Neural cell (in vitro differentiated cells): Measurements from ENCODE around the gene SP110. TPM values are rescaled to one million over a fixed set of nuclear protein-coding genes. Genes with fewer than 3 reads are reported as not detected.
"Not testable (repeated sequence)": the region's sequence is repeated elsewhere in the genome, so short reads cannot be mapped to it uniquely, and the experiment has no call there.

Experiments used
- H2AFZ ChIP-seq: fragments of 200-600, 300-800 bp; sonication (generic), shearing (Covaris generic); 2 replicates; pipeline ENCODE4 v1.6.0; 2014; ENCODE audit warnings: low read depth, mild to moderate bottlenecking, antibody characterized with exemption, low read length, moderate library complexity
- H3F3A ChIP-seq: fragments of 200-600 bp; shearing (Covaris generic); 2 replicates; pipeline ENCODE4 v1.6.1; 2016; ENCODE audit warnings: mild to moderate bottlenecking, moderate library complexity, mixed read lengths, antibody characterized with exemption, low read length; ENCODE audit not compliant: insufficient read depth, poor library complexity, severe bottlenecking
- H3K27ac ChIP-seq: fragments of 200-600, 300-800 bp; sonication (generic), shearing (Covaris generic); 2 replicates; pipeline ENCODE4 v1.5.1; 2014; ENCODE audit warnings: mild to moderate bottlenecking, low read length, moderate library complexity
- H3K27me3 ChIP-seq: fragments of 300-800, 200-600 bp; sonication (generic), shearing (Covaris generic); 2 replicates; pipeline ENCODE4 v1.6.0; 2014; ENCODE audit warnings: mild to moderate bottlenecking, low read depth, low read length, moderate library complexity; ENCODE audit not compliant: insufficient read depth
- H3K36me3 ChIP-seq: fragments of 300-800, 200-600 bp; sonication (generic), shearing (Covaris generic); 2 replicates; pipeline ENCODE4 v1.5.1; 2014; ENCODE audit warnings: mild to moderate bottlenecking, antibody characterized with exemption, low read length, moderate library complexity; ENCODE audit not compliant: insufficient read depth
- H3K4me2 ChIP-seq: fragments of 300-800, 200-600 bp; sonication (generic), shearing (Covaris generic); 2 replicates; pipeline ENCODE4 v1.6.0; 2014; ENCODE audit warnings: mild to moderate bottlenecking, low read length
- H3K4me3 ChIP-seq: fragments of 300-800, 200-600 bp; sonication (generic), shearing (Covaris generic); 2 replicates; pipeline ENCODE4 v1.5.1; 2014; ENCODE audit warnings: mild to moderate bottlenecking, low read length, moderate library complexity
- H3K79me2 ChIP-seq: fragments of 200-600 bp; shearing (Covaris generic); replicated peaks from 2 replicates; pipeline ENCODE4 v1.6.0; 2014; ENCODE audit warnings: mild to moderate bottlenecking, low read length, moderate library complexity; ENCODE audit not compliant: insufficient read depth
- H3K9ac ChIP-seq: fragments of 300-800, 200-600 bp; sonication (generic), shearing (Covaris generic); 2 replicates; pipeline ENCODE4 v1.6.1; 2016; ENCODE audit warnings: mild to moderate bottlenecking, low read length, mixed read lengths
- H3K9me2 ChIP-seq: fragments of 200-600 bp; shearing (Covaris generic); 2 replicates; pipeline ENCODE4 v1.6.1; 2016; ENCODE audit warnings: mild to moderate bottlenecking, low read length, mixed read lengths; ENCODE audit not compliant: insufficient read depth
- H3K9me3 ChIP-seq: fragments of 200-600, 300-800 bp; sonication (generic), shearing (Covaris generic); 2 replicates; pipeline ENCODE4 v1.6.1; 2016; ENCODE audit warnings: mild to moderate bottlenecking, mixed run types, low read length, moderate library complexity, mixed read lengths
- H4K20me1 ChIP-seq: fragments of 200-600 bp; shearing (Covaris generic); 2 replicates; pipeline ENCODE4 v1.6.1; 2016; ENCODE audit warnings: mild to moderate bottlenecking, mixed run types; ENCODE audit not compliant: insufficient read depth
- CTCF ChIP-seq: fragments of 450-650 bp; IDR thresholded peaks from 2 replicates; pipeline ENCODE4 v1.5.1; 2014; ENCODE audit warnings: antibody characterized with exemption, mild to moderate bottlenecking, moderate library complexity; ENCODE audit not compliant: poor library complexity, severe bottlenecking
- EP300 ChIP-seq: fragments of 450-650 bp; conservative IDR thresholded peaks from 2 replicates; pipeline ENCODE4 v1.6.1; 2014; ENCODE audit warnings: antibody characterized with exemption, mild to moderate bottlenecking, moderate library complexity; ENCODE audit not compliant: poor library complexity, severe bottlenecking
- EZH2 ChIP-seq: fragments of 200-600, 300-800 bp; shearing (Covaris generic), sonication (generic); IDR thresholded peaks from 2 replicates; pipeline ENCODE4 v1.6.1; 2014; ENCODE audit warnings: antibody characterized with exemption, low read length, borderline replicate concordance, mild to moderate bottlenecking; ENCODE audit not compliant: insufficient read depth, poor library complexity, severe bottlenecking
- MXI1 ChIP-seq: fragments of 450-650 bp; conservative IDR thresholded peaks from 2 replicates; pipeline ENCODE4 v1.6.1; 2014; ENCODE audit warnings: antibody characterized with exemption, mild to moderate bottlenecking; ENCODE audit not compliant: poor library complexity, severe bottlenecking
- POLR2AphosphoS5 ChIP-seq: IDR thresholded peaks from 2 replicates; pipeline ENCODE4 v1.6.1; 2012
- RAD21 ChIP-seq: fragments of 450-650 bp; conservative IDR thresholded peaks from 2 replicates; pipeline ENCODE4 v1.6.1; 2014; ENCODE audit warnings: antibody characterized with exemption, mild to moderate bottlenecking, moderate library complexity
- REST ChIP-seq: IDR thresholded peaks from 2 replicates; pipeline ENCODE4 v1.6.1; 2012; ENCODE audit warnings: borderline replicate concordance
- SMC3 ChIP-seq: fragments of 450-650 bp; conservative IDR thresholded peaks from 2 replicates; pipeline ENCODE4 v1.6.1; 2014; ENCODE audit warnings: antibody characterized with exemption, mild to moderate bottlenecking, moderate library complexity; ENCODE audit not compliant: poor library complexity
- TAF1 ChIP-seq: IDR thresholded peaks from 2 replicates; pipeline ENCODE4 v1.6.1; 2012; ENCODE audit warnings: low read depth
- polyA plus RNA-seq: library from polyadenylated mRNA; depleted of rRNA; stranded (reverse); fragments of >200 nt; gene quantifications from 2 replicates; pipeline ENCODE4 v1.2.3, GENCODE V29; 2014

The SP110 gene
- polyA plus RNA-seq, 1 donor from 2014 or later: not detected

GRCh38 chr2:230224458-230224857 lies 4.7 kb upstream of the SP110 start:
- no peak overlapping the region for H3K27ac ChIP-seq
- no peak overlapping the region for H3K4me2 ChIP-seq
- no peaks in the 10 kb centered on the region for H3K9me3 ChIP-seq
- H3K27me3 ChIP-seq: no peaks in the 10 kb centered on the region
- no peaks in the 10 kb centered on the region for H4K20me1 ChIP-seq
- H2AFZ ChIP-seq: no peak overlapping the region
- no peak overlapping the region for H3K4me3 ChIP-seq
- TF ChIP-seq RAD21 (no peak), EZH2 (no peak), REST (no peak), MXI1 (no peak), CTCF (no peak), EP300 (no peak), SMC3 (no peak), POLR2AphosphoS5 (no peak)
- H3K9me2 ChIP-seq: no peaks in the 10 kb centered on the region
- no peaks in the 10 kb centered on the region for H3K79me2 ChIP-seq
- no peaks in the 10 kb centered on the region for H3F3A ChIP-seq
- H3K9ac ChIP-seq: no peak overlapping the region
- no peaks in the 10 kb centered on the region for H3K36me3 ChIP-seq

GRCh38 chr2:230222829-230223228 lies 3.0 kb upstream of the SP110 start:
- H3K4me3 ChIP-seq, H2AFZ ChIP-seq, H3K79me2 ChIP-seq, H3K9ac ChIP-seq, H3K4me2 ChIP-seq, H3K9me2 ChIP-seq, H3K36me3 ChIP-seq, H3K27ac ChIP-seq, H4K20me1 ChIP-seq, H3F3A ChIP-seq, H3K27me3 ChIP-seq, H3K9me3 ChIP-seq: not testable (repeated sequence)

GRCh38 chr2:230221493-230221892 lies 1.7 kb upstream of the SP110 start:
- TF ChIP-seq TAF1 (no peak), MXI1 (no peak), CTCF (no peak), SMC3 (no peak), REST (no peak), EP300 (no peak), POLR2AphosphoS5 (no peak), RAD21 (no peak), EZH2 (no peak)
- no peak overlapping the region for H3K27ac ChIP-seq
- no peak overlapping the region for H3K4me3 ChIP-seq
- no peaks in the 10 kb centered on the region for H4K20me1 ChIP-seq
- no peaks in the 10 kb centered on the region for H3K9me2 ChIP-seq
- H3K36me3 ChIP-seq: no peaks in the 10 kb centered on the region
- no peak overlapping the region for H3K4me2 ChIP-seq
- H3K79me2 ChIP-seq: no peaks in the 10 kb centered on the region
- no peaks in the 10 kb centered on the region for H3K27me3 ChIP-seq
- H2AFZ ChIP-seq: no peak overlapping the region
- no peak overlapping the region for H3K9ac ChIP-seq
- no peaks in the 10 kb centered on the region for H3K9me3 ChIP-seq
- no peaks in the 10 kb centered on the region for H3F3A ChIP-seq
